ENCODE measurements around the gene MCC.

DNA sequence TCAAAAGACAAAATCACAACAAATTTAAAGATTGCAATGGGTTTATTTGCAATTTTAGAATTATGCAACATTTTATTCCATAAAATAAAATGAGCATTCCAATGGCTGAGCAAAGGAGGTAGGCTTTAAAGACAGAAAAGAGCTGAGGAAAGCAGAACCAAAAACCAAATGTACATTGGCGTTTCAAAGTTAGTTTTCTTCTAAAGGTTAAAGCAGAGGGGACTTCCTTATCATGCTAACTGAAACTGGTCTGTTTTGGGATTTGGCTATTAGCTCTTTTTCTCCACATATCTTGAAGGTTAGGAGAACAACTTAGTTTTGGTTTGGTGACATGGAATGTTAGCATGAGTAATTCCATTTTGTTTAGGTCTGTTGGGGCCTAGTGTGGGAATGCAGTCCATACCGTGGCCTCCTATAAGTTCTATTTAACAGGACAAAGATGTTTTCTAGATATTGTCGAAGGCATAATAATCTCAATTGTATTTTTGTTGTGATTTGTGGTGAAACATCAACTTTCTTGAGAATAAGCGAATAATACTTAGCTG lies 491.4 kb downstream of the MCC start:
- TF ChIP-seq ZNF274 (IDR thresholded peaks at IDR 0.05; ENCODE audit: low read depth, low read length) (no peak), YY1 (IDR thresholded peaks at IDR 0.05; ENCODE audit: insufficient read depth, insufficient read length) (no peak), SUZ12 (IDR thresholded peaks at IDR 0.05; ENCODE audit: extremely low read depth, insufficient read depth, insufficient read length) (no peak)
